ENCODE data around the gene CDK5. TPM values are rescaled to one million over a fixed set of nuclear protein-coding genes. Genes with fewer than 3 reads are reported as not detected.

Gene CDK5
- total and polyA plus RNA-seq, 9 of the 15 experiments (the other 6 are each of a cell fraction or from before 2014, with no cell fraction given) = 3.2 to 38.0 (median 27.5) TPM

DNA sequence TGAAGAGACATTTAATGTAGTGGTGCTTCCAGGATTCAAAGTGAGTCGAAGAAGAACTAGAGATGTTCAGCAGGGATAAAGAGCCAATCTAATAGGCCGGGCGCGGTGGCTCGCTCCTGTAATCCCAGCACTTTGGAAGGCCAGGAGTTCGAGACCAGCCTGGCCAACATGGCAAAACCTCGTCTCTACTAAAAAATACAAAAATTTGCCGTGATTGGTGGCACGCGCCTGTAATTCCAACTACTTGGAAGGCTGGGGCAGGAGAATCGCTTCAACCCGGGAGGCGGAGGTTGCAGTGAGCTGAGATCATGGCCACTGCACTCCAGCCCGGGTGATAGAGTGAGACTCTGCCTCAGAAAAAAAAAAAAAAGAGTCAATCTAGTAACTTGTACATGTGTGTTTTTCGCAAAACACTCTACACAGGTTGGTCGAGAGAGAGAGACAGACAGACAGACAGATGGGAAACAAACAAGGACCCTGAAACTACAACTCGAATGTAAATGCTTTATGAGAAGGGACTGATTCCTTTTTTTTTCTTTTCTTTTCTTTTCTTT is 28.7 kb downstream of the CDK5 start (continued):
- TF ChIP-seq, protein P1, sequence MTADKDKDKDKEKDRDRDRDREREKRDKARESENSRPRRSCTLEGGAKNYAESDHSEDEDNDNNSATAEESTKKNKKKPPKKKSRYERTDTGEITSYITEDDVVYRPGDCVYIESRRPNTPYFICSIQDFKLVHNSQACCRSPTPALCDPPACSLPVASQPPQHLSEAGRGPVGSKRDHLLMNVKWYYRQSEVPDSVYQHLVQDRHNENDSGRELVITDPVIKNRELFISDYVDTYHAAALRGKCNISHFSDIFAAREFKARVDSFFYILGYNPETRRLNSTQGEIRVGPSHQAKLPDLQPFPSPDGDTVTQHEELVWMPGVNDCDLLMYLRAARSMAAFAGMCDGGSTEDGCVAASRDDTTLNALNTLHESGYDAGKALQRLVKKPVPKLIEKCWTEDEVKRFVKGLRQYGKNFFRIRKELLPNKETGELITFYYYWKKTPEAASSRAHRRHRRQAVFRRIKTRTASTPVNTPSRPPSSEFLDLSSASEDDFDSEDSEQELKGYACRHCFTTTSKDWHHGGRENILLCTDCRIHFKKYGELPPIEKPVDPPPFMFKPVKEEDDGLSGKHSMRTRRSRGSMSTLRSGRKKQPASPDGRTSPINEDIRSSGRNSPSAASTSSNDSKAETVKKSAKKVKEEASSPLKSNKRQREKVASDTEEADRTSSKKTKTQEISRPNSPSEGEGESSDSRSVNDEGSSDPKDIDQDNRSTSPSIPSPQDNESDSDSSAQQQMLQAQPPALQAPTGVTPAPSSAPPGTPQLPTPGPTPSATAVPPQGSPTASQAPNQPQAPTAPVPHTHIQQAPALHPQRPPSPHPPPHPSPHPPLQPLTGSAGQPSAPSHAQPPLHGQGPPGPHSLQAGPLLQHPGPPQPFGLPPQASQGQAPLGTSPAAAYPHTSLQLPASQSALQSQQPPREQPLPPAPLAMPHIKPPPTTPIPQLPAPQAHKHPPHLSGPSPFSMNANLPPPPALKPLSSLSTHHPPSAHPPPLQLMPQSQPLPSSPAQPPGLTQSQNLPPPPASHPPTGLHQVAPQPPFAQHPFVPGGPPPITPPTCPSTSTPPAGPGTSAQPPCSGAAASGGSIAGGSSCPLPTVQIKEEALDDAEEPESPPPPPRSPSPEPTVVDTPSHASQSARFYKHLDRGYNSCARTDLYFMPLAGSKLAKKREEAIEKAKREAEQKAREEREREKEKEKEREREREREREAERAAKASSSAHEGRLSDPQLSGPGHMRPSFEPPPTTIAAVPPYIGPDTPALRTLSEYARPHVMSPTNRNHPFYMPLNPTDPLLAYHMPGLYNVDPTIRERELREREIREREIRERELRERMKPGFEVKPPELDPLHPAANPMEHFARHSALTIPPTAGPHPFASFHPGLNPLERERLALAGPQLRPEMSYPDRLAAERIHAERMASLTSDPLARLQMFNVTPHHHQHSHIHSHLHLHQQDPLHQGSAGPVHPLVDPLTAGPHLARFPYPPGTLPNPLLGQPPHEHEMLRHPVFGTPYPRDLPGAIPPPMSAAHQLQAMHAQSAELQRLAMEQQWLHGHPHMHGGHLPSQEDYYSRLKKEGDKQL (CRISPR knock-in tag; IDR thresholded peaks at IDR 0.05; ENCODE audit: borderline replicate concordance) = no peak
- TF ChIP-seq ZNF79 (CRISPR knock-in tag; IDR thresholded peaks at IDR 0.05; ENCODE audit: low read depth) (no peak), HOXB6 (CRISPR knock-in tag; IDR thresholded peaks at IDR 0.05; ENCODE audit: borderline replicate concordance) (no peak), MCM3 (IDR thresholded peaks at IDR 0.05) (no peak), MECOM (CRISPR knock-in tag; IDR thresholded peaks at IDR 0.05) (no peak), TBL1XR1 (IDR thresholded peaks at IDR 0.05; ENCODE audit: low read length in 2 of 2) (no peak), ZNF644 (tag; IDR thresholded peaks at IDR 0.05; ENCODE audit: low read depth) (no peak), NFIC (IDR thresholded peaks at IDR 0.05) (no peak)
- TF ChIP-seq, protein P2, sequence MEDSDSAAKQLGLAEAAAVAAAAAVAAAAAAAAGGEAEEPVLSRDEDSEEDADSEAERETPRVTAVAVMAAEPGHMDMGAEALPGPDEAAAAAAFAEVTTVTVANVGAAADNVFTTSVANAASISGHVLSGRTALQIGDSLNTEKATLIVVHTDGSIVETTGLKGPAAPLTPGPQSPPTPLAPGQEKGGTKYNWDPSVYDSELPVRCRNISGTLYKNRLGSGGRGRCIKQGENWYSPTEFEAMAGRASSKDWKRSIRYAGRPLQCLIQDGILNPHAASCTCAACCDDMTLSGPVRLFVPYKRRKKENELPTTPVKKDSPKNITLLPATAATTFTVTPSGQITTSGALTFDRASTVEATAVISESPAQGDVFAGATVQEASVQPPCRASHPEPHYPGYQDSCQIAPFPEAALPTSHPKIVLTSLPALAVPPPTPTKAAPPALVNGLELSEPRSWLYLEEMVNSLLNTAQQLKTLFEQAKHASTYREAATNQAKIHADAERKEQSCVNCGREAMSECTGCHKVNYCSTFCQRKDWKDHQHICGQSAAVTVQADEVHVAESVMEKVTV (CRISPR knock-in tag; IDR thresholded peaks at IDR 0.05) = no peak
- TF ChIP-seq, protein P3, sequence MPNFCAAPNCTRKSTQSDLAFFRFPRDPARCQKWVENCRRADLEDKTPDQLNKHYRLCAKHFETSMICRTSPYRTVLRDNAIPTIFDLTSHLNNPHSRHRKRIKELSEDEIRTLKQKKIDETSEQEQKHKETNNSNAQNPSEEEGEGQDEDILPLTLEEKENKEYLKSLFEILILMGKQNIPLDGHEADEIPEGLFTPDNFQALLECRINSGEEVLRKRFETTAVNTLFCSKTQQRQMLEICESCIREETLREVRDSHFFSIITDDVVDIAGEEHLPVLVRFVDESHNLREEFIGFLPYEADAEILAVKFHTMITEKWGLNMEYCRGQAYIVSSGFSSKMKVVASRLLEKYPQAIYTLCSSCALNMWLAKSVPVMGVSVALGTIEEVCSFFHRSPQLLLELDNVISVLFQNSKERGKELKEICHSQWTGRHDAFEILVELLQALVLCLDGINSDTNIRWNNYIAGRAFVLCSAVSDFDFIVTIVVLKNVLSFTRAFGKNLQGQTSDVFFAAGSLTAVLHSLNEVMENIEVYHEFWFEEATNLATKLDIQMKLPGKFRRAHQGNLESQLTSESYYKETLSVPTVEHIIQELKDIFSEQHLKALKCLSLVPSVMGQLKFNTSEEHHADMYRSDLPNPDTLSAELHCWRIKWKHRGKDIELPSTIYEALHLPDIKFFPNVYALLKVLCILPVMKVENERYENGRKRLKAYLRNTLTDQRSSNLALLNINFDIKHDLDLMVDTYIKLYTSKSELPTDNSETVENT (CRISPR knock-in tag; IDR thresholded peaks at IDR 0.05) = no peak

Data from K562 (cell line).